HepG2 (cell line): ENCODE data around the gene UBE2C. TPM values are rescaled to one million over a fixed set of nuclear protein-coding genes. Genes with fewer than 3 reads are reported as not detected.

ENCODE experiments used
- ATF1 ChIP-seq: IDR thresholded peaks from 2 replicates; pipeline ENCODE4 v1.6.1; 2016; ENCODE audit warnings: mild to moderate bottlenecking, control low read depth
- CREB1 ChIP-seq, 2 experiments: fragments of 450-650 bp in 1 of 2; IDR thresholded peaks; 2 replicates each; pipeline ENCODE4 v1.6.1; 2016 to 2017; ENCODE audit warnings: control low read depth in 1 of 2, mild to moderate bottlenecking in 1 of 2, missing compliant biosample characterization in 1 of 2, missing genetic modification characterization in 1 of 2
- ERF ChIP-seq: IDR thresholded peaks from 2 replicates; pipeline ENCODE4 v1.6.1; 2018; ENCODE audit warnings: missing biosample characterization, missing genetic modification reagents
- LBX2 ChIP-seq: sonication (generic); formaldehyde crosslinking; IDR thresholded peaks from 2 replicates; pipeline ENCODE4 v1.5.0; 2020; ENCODE audit warnings: missing genetic modification reagents, mild to moderate bottlenecking, borderline replicate concordance
- MAFK ChIP-seq, 2 experiments: IDR thresholded peaks in 1 of 2; conservative IDR thresholded peaks in 1 of 2; 2 replicates each; pipeline ENCODE4 v1.6.1; 2011; ENCODE audit warnings: improper control_type of control experiment in 2 of 2, low read length in 2 of 2
- NFE2 ChIP-seq: sonication (generic); formaldehyde crosslinking; IDR thresholded peaks from 2 replicates; pipeline ENCODE4 v1.4.0; 2020; ENCODE audit warnings: missing genetic modification reagents
- TRAFD1 ChIP-seq: sonication (generic); formaldehyde crosslinking; IDR thresholded peaks from 2 replicates; pipeline ENCODE4 v1.5.1; 2020; ENCODE audit warnings: missing genetic modification reagents, mild to moderate bottlenecking, borderline replicate concordance
- ZBTB4 ChIP-seq: sonication (generic); formaldehyde crosslinking; IDR thresholded peaks from 2 replicates; pipeline ENCODE4 v1.4.0; 2020; ENCODE audit warnings: missing genetic modification reagents, mild to moderate bottlenecking, borderline replicate concordance
- ZNF281 ChIP-seq: sonication (generic); formaldehyde crosslinking; IDR thresholded peaks from 2 replicates; pipeline ENCODE4 v1.4.0; 2020; ENCODE audit warnings: missing genetic modification reagents, borderline replicate concordance
- ZNF414 ChIP-seq: sonication (generic); formaldehyde crosslinking; IDR thresholded peaks from 2 replicates; pipeline ENCODE4 v1.5.0; 2020; ENCODE audit warnings: missing genetic modification reagents
- ZNF468 ChIP-seq: sonication (generic); formaldehyde crosslinking; IDR thresholded peaks from 2 replicates; pipeline ENCODE4 v1.8.0; 2022; ENCODE audit warnings: mild to moderate bottlenecking, moderate library complexity, missing genetic modification reagents
- ZNF563 ChIP-seq: sonication (generic); formaldehyde crosslinking; IDR thresholded peaks from 2 replicates; pipeline ENCODE4 v1.8.0; 2022; ENCODE audit warnings: mild to moderate bottlenecking, moderate library complexity, missing genetic modification reagents
- polyA plus RNA-seq, 8 experiments: library from polyadenylated mRNA; depleted of rRNA in 3 of 8; stranded (reverse) in 7 of 8; unstranded in 1 of 8; fragments of >200 nt; fragmentation: Illumina TruSeq in 4 of 8; extraction: Trizol in 4 of 8; gene quantifications; 2 replicates each; pipeline versions ENCODE4 v1.2.1 to v1.2.3, GENCODE V29; 2011 to 2016; ENCODE audit warnings: low read depth in 4 of 8, missing spikeins in 1 of 8, mixed read lengths in 1 of 8; ENCODE audit not compliant: insufficient read depth in 1 of 8
- total RNA-seq, 5 experiments: library from RNA; depleted of rRNA; stranded (reverse); fragments of >200 nt; fragmentation: Illumina TruSeq; extraction: Trizol; gene quantifications; 2 replicates each; pipeline ENCODE4 v1.2.3, GENCODE V29; 2016; ENCODE audit warnings: low read depth in 1 of 5

Gene UBE2C
- total and polyA plus RNA-seq, 2 of the 13 experiments (the other 11 are each of a cell fraction or from before 2014, with no cell fraction given), result 100 to 123 TPM

GRCh38 chr20:45812157-45813005 is at the start of gene UBE2C (continued):
- TF ChIP-seq ZNF468, result peak; percentile 98
- TF ChIP-seq MAFK (conservative IDR thresholded peaks at IDR 0.05 in 1 of 2, IDR thresholded peaks at IDR 0.05 in 1 of 2; ENCODE audit: low read length in 2 of 2), result no peak
- no peak for TF ChIP-seq ZNF281
- TF ChIP-seq ZNF414 (CRISPR knock-in tag), result 0 out of 2 replicates have a peak, but pooled peaks have one; percentile 16
- TF ChIP-seq NFE2, result no peak
- peak; percentile 77; the same call in 1 of the 2 replicates for TF ChIP-seq ZBTB4 (CRISPR knock-in tag)
- no peak for TF ChIP-seq ERF (CRISPR knock-in tag)
- peak; percentile 74 for TF ChIP-seq CREB1 (IDR thresholded peaks at IDR 0.05)
- TF ChIP-seq CREB1 (CRISPR knock-in tag; IDR thresholded peaks at IDR 0.05), result no peak; the same call in none of the 2 replicates
- peak; percentile 83; the same call in 1 of the 2 replicates for TF ChIP-seq ZNF563 (CRISPR knock-in tag)
- no peak for TF ChIP-seq LBX2 (CRISPR knock-in tag)
- 0 out of 2 replicates have a peak, but pooled peaks have one; percentile 49 for TF ChIP-seq TRAFD1 (CRISPR knock-in tag)
- TF ChIP-seq ATF1 (CRISPR knock-in tag), result peak; percentile 30; the same call in 1 of the 2 replicates
- TF ChIP-seq, all 625 proteins: peak for 214
